PC-3 (cell line): ENCODE data around the gene ZMYND11. TPM values are rescaled to one million over a fixed set of nuclear protein-coding genes. Genes with fewer than 3 reads are reported as not detected.

Experiments used
- ATAC-seq: fragments of 200-7000 bp; cut with Tn5 transposase; 2 replicates; pipeline ENCODE4 v1.9.1; 2020; ENCODE audit warnings: mild to moderate bottlenecking, moderate library complexity
- BruUV-seq: library from RNA; stranded (reverse); fragments of 400-500 nt; replicated peaks from 2 replicates; lab custom pipeline; 2021; lab: Mats Ljungman, UMichigan
- CTCF ChIA-PET: fragments of 300-600 bp; sonication (Branson Sonifier 250); formaldehyde crosslinking; loops from one replicate; lab custom pipeline; 2022; ENCODE audit warnings: antibody characterized with exemption; lab: Charles Lee
- POLR2A ChIA-PET: fragments of 300-600 bp; sonication (Branson Sonifier 250); formaldehyde crosslinking; loops from one replicate; lab custom pipeline; 2022; ENCODE audit warnings: antibody characterized with exemption; ENCODE audit not compliant: unreplicated experiment; lab: Charles Lee
- DNase-seq: peaks from one replicate; pipeline ENCODE4 v3.0.0-alpha.2; 2015
- H2AFZ ChIP-seq: fragments of 300-600 bp; sonication (generic); 2 replicates; pipeline ENCODE4 v1.6.0; 2016; ENCODE audit warnings: antibody characterized with exemption, low read length
- H3F3A ChIP-seq: fragments of 300-600 bp; sonication (generic); one replicate; pipeline ENCODE4 v1.6.0; 2017; ENCODE audit warnings: antibody characterized with exemption, low read length, control low read depth, mild to moderate bottlenecking; ENCODE audit not compliant: unreplicated experiment
- H3K27ac ChIP-seq: fragments of 300-600 bp; sonication (generic); 2 replicates; pipeline ENCODE4 v1.5.1; 2016; ENCODE audit warnings: mild to moderate bottlenecking, low read length
- H3K27me3 ChIP-seq: fragments of 300-600 bp; sonication (generic); 2 replicates; pipeline ENCODE4 v1.6.1; 2016; ENCODE audit warnings: low read length, mixed read lengths
- H3K36me3 ChIP-seq: fragments of 300-600 bp; sonication (generic); 2 replicates; pipeline ENCODE4 v1.6.1; 2016; ENCODE audit warnings: low read depth, mixed run types, low read length, mixed read lengths
- H3K4me1 ChIP-seq: fragments of 300-600 bp; sonication (generic); 2 replicates; pipeline ENCODE4 v1.5.1; 2016; ENCODE audit warnings: low read length; ENCODE audit not compliant: insufficient read depth
- H3K4me2 ChIP-seq: fragments of 300-600 bp; sonication (generic); 2 replicates; pipeline ENCODE4 v1.6.0; 2016; ENCODE audit warnings: low read length
- H3K4me3 ChIP-seq: fragments of 300-600 bp; sonication (generic); 2 replicates; pipeline ENCODE4 v1.5.1; 2016; ENCODE audit warnings: mild to moderate bottlenecking, low read length, mixed read lengths
- H3K79me2 ChIP-seq: fragments of 300-600 bp; sonication (generic); 2 replicates; pipeline ENCODE4 v1.6.1; 2017; ENCODE audit warnings: low read length, mixed read lengths
- H3K9ac ChIP-seq: fragments of 300-600 bp; sonication (generic); 2 replicates; pipeline ENCODE4 v1.6.0; 2016; ENCODE audit warnings: mild to moderate bottlenecking, low read length
- H3K9me2 ChIP-seq: fragments of 300-600 bp; sonication (generic); replicated peaks from 2 replicates; pipeline ENCODE4 v1.6.1; 2016; ENCODE audit warnings: mixed run types, low read length, mixed read lengths
- H3K9me3 ChIP-seq: fragments of 300-600 bp; sonication (generic); 2 replicates; pipeline ENCODE4 v1.6.1; 2016; ENCODE audit warnings: low read length, mixed read lengths
- H4K20me1 ChIP-seq: fragments of 300-600 bp; sonication (generic); 2 replicates; pipeline ENCODE4 v1.6.1; 2016; ENCODE audit warnings: low read length, mixed read lengths
- CTCF ChIP-seq: fragments of 300-600 bp; sonication (generic); conservative IDR thresholded peaks from 2 replicates; pipeline ENCODE4 v1.5.1; 2017; ENCODE audit warnings: antibody characterized with exemption, low read depth, mild to moderate bottlenecking, low read length
- EZH2 ChIP-seq: fragments of 300-600 bp; sonication (generic); IDR thresholded peaks from one replicate; pipeline ENCODE4 v1.6.1; 2017; ENCODE audit warnings: antibody characterized with exemption, mild to moderate bottlenecking, low read length; ENCODE audit not compliant: unreplicated experiment
- EZH2phosphoT487 ChIP-seq: fragments of 300-600 bp; sonication (generic); IDR thresholded peaks from 2 replicates; pipeline ENCODE4 v1.6.1; 2018; ENCODE audit warnings: mild to moderate bottlenecking, antibody characterized with exemption, low read length, borderline replicate concordance
- intact Hi-C: fragments of 100-400 bp; cut with micrococcal nuclease; formaldehyde crosslinking; loops from 2 replicates; pipeline ENCODE4 v1.9.0; 2023
- total RNA-seq: library from RNA; depleted of rRNA; stranded (reverse); fragments of >200 nt; gene quantifications from 2 replicates; pipeline ENCODE4 v1.2.3, GENCODE V29; 2014

ZMYND11 gene
- total RNA-seq, 1 experiment from 2014 or later, result 17.1 TPM

GRCh38 chr10:271722-272121 lies 136.5 kb downstream of the ZMYND11 start:
- DNase-seq (no peak), ATAC-seq (no peak)
- Histone ChIP-seq H3K27ac (no peak overlapping the region), H3K4me3 (no peak overlapping the region), H4K20me1 (no peaks in the 10 kb centered on the region), H3K9ac (no peak overlapping the region), H3F3A (no peaks in the 10 kb centered on the region), H3K9me3 (no peaks in the 10 kb centered on the region), H2AFZ (no peak overlapping the region), H3K79me2 (no peaks in the 10 kb centered on the region), H3K27me3 (no peaks in the 10 kb centered on the region), H3K4me2 (no peak overlapping the region), H3K36me3 (no peaks in the 10 kb centered on the region), H3K4me1 (peaks cover 4% of the 10 kb centered on the region; the same call in 1 of the 2 replicates), H3K9me2 (no peaks in the 10 kb centered on the region)
- BruUV-seq, result no TSS peak
- ChIA-PET CTCF (no interaction called here), POLR2A (no interaction called here)
- intact Hi-C loops, result no loop called here
- TF ChIP-seq EZH2 (no peak), EZH2phosphoT487 (no peak), CTCF (no peak)

- DNase-seq (no peak), ATAC-seq (no peak)
- Histone ChIP-seq H2AFZ (no peak overlapping the region), H3K9me2 (no peaks in the 10 kb centered on the region), H3F3A (no peaks in the 10 kb centered on the region), H4K20me1 (no peaks in the 10 kb centered on the region), H3K27me3 (no peaks in the 10 kb centered on the region), H3K9me3 (no peaks in the 10 kb centered on the region), H3K9ac (no peak overlapping the region), H3K27ac (no peak overlapping the region), H3K4me2 (no peak overlapping the region), H3K36me3 (no peaks in the 10 kb centered on the region), H3K4me1 (no peaks in the 10 kb centered on the region), H3K4me3 (no peak overlapping the region), H3K79me2 (no peaks in the 10 kb centered on the region)
- intact Hi-C loops, result no loop called here
- POLR2A ChIA-PET, result no interaction called here
- BruUV-seq, result no TSS peak
- CTCF ChIA-PET, result no interaction called here
- TF ChIP-seq CTCF (no peak), EZH2phosphoT487 (no peak), EZH2 (no peak)
These were observed 137.8 kb downstream of the ZMYND11 start for GRCh38 chr10:273088-273487.

- no peak for TF ChIP-seq CTCF
- no peaks in the 10 kb centered on the region for H3K9me2 ChIP-seq
- H3K9ac ChIP-seq, result no peak overlapping the region
- H3K79me2 ChIP-seq, result no peaks in the 10 kb centered on the region
- ChIA-PET CTCF (no interaction called here), POLR2A (no interaction called here)
- no peaks in the 10 kb centered on the region for H3K36me3 ChIP-seq
- no peak overlapping the region for H2AFZ ChIP-seq
- DNase-seq (no peak), ATAC-seq (no peak)
- no peak overlapping the region for H3K4me3 ChIP-seq
- intact Hi-C loops, result no loop called here
- H3K27me3 ChIP-seq, result no peaks in the 10 kb centered on the region
- H3K4me2 ChIP-seq, result no peak overlapping the region
- H3F3A ChIP-seq, result no peaks in the 10 kb centered on the region
- no peaks in the 10 kb centered on the region for H4K20me1 ChIP-seq
- no peak overlapping the region for H3K27ac ChIP-seq
- no peaks in the 10 kb centered on the region for H3K4me1 ChIP-seq
- H3K9me3 ChIP-seq, result no peaks in the 10 kb centered on the region
- BruUV-seq, result no TSS peak
These were observed 139.6 kb downstream of the ZMYND11 start for GRCh38 chr10:274866-275265.
